ENCODE results near the gene SLC2A4. TPM values are rescaled to one million over a fixed set of nuclear protein-coding genes. Genes with fewer than 3 reads are reported as not detected.
A peak's percentile ranks its signal among the peaks of the same experiment; 100 is the strongest.

The SLC2A4 gene
- total RNA-seq, 1 experiment from 2014 or later, result 0.44 TPM

DNA sequence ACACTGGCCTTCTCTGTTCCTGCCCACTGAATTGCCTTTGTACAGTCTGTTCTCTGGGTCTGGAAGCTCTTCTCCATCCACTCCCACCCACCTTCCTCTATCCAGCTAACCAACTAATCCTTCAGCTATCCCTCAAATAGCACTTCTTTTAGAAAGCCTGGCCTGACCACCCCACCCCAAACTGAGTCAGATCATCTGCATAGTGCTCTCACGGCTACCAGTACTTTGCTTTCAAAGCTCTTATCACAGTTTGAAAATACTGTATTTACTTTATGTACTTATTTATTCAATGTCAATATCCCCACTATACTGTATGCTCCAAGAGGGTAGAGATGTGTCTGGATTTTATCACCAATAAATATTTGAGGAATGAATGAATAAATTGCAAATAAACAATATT, 14.7 kb upstream of the SLC2A4 start:
- DNase-seq (ENCODE audit: low read depth), result no peak

GRCh38 chr17:7279448-7279847, 2.1 kb upstream of the SLC2A4 start:
- DNase-seq (ENCODE audit: low read depth), result no peak

DNA sequence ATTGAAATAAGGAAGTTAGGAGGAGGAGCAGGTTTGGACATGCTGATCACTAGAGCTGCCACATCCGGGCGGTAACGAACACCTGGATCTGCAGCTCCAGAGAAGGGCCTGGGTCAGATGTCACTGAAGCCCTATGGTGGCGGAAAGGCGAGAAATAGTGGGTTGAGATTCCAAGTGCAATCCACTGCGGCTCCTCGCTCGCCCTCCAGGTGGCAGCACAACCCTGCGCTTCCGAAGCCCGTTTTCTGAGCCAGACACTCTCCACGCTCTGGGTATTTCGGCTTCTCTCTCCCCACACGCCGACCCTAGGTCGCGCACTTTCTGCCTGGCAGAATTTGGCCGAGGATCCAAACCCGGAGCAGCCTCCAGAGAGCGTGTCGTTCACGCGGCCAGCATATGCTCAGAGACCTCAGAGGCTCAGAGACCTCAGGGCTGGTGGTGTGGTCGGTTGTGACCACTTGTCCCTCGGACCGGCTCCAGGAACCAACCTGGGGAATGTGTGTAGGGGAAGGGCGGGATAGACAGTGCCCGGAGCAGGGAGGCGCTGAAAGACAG, 922 bp upstream of the SLC2A4 start:
- peak; percentile 76 for DNase-seq (ENCODE audit: low read depth)

DNA sequence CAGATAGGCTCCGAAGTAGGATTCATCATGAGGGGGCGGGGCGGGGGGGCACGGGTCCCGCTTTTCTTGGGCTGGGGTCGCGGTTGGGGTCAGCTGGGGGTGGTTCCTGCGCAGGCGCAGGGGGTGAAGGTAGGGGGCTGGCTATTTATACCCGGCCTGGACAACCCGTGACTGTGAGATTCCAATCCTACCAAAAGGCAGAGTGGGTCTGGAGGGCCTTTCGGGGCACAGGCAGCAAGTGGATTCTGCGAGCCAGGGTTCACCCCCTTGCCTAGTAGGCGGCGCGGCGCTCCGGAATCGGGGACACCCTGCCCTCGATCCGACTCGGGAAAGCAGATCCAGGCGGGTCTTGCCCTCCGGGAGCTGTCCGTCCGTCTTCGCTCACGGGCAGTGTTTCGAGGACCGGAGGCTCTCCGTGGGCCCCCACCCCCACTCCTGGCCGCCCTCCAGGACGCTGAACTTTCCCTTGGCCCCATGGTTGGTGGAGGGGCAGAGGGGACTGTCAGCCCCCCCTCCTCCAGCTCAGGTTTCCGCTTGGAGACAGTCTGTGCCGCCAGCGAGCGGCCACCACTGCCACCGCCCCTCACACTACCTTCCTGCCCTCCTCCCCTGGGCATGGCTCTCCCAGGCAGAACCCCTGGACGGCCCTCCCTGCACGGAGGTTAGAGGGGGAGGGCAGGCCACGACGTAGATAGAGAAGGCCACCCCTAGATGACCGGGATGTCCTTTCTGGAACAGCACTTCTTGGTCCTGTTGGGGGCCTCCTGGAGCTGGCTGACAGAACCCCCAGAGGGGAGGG, 634 bp downstream of the SLC2A4 start:
- DNase-seq (ENCODE audit: low read depth), result no peak

DNA sequence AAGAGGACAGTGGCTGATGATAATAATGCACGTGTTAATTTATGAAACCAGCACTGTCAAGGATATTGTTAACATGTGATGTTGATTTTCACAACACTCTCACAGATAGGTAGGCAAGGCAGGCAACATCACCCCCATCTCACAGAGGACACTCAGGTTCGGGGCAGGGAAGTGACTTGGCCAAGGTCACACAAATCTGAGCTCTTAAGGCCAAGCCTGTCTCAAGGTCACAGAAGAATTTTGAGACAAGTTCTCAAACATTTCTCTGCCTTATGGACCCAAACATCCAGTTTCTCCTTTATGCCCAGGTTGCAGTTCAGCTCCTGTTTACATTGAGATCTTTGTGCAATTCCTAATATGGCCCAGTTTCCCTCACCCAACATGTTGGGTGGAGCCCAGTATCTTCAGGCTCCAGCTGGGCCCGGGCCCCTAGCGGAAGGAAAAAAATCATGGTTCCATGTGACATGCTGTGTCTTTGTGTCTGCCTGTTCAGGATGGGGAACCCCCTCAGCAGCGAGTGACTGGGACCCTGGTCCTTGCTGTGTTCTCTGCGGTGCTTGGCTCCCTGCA, 1.3 kb downstream of the SLC2A4 start:
- no peak for DNase-seq (ENCODE audit: low read depth)

GRCh38 chr17:7283471-7284216, 2.1 kb downstream of the SLC2A4 start:
- no peak for DNase-seq (ENCODE audit: low read depth)

DNA sequence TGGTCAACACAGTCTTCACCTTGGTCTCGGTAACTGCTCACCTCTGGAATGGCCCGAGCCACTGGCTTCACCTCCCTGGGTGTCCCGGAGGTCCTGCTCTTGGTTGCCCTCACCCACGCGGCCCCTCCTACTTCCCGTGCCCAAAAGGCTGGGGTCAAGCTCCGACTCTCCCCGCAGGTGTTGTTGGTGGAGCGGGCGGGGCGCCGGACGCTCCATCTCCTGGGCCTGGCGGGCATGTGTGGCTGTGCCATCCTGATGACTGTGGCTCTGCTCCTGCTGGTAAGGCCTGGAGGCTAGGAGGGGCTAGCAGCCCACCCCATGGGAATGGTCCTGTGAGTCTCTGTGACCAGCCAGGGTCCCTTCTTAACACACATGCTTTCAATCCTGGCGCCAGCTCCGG, 3.4 kb downstream of the SLC2A4 start:
- DNase-seq (ENCODE audit: low read depth), result no peak

DNA sequence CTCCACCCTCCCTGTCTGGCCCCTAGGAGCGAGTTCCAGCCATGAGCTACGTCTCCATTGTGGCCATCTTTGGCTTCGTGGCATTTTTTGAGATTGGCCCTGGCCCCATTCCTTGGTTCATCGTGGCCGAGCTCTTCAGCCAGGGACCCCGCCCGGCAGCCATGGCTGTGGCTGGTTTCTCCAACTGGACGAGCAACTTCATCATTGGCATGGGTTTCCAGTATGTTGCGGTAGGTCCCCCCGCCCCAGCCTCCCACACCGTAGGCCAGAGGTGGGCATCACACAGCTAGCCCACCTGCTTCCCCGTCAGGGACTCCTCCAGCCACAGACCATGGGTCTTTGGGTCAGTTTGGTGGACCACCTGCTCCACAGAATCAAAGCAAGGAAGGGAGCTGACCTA, 4.2 kb downstream of the SLC2A4 start:
- DNase-seq (ENCODE audit: low read depth), result no peak

GRCh38 chr17:7289256-7290032, 7.9 kb downstream of the SLC2A4 start:
- no peak for DNase-seq (ENCODE audit: low read depth)

DNA sequence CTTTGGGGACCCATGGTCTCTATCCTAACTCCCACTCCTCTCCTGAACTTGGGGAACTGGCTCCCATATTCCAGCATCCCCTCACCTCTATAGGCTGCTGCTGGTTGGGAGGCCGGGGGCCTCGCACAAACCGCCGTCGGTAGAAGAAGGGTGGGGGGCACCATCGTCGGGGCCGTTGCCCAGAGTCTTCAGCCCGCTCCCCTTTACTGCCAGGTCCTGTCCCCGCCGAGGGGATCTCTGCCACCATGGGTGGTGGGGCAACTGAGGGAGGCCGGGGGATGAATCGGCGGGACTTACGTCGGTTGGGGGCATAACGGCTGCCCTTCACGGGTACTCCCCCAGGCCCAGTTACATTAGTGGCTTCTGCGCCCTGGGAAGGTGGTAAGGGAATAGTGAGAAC, 8.6 kb downstream of the SLC2A4 start:
- DNase-seq (ENCODE audit: low read depth), result no peak

DNA sequence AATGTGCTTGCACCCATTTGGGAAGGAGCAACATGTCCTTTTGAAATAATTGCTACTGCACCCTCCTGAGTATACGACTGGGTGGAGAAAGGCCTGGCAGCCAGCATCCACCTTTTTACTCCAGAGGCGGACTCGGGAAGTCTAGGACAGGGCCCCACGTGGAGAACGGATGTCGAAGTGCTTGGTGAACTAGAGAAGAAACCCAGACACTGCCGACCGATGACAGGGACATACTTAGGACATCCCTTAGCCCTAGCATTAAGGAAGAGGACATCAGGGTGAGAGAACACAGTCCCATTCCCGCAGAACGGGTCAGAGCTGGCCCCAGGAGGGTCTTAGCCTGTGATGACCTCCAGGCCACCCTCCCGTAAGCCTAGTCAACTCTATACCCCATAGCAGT, 9.2 kb downstream of the SLC2A4 start:
- no peak for DNase-seq (ENCODE audit: low read depth)

DNA sequence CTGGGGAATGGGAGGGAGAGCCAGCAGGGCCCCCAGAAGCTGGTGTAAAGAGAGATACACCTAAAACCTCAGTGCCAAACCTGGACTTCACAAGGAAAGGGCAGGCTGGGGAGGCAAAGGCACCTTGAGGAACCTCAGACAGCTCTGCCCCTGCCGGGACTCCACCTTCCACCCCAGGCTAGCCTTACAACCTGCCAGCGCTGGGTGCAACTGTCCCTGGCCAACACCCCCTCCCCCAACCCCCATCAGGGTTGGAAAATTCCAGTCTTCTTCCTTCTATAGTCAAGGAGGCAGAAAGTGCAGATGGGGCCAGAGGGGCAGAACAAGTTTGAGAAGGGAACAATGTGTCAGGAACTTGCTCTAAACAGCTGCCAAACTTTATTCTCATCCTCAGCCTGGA, 10.7 kb downstream of the SLC2A4 start:
- DNase-seq (ENCODE audit: low read depth), result no peak

DNA sequence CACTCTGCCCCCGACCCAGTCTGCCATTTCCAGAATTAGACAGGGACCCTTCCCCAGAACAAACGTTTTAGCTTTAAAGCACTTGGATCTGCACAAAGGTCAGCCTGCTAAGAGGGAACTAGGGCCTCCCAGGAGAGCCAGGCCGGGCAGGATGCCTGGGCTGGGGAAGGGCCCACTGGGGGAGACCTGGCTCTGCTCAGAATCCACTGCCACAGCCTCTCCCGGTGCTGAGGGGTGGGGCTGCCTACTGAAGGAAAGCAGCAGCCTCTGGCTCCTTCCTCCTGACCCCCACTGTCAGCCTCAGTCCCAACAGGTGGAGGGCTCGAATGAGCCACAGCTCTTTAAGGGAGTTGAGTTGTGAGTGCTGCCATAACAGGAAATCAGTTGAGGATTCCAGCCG, 11.2 kb downstream of the SLC2A4 start:
- DNase-seq (ENCODE audit: low read depth), result no peak

DNA sequence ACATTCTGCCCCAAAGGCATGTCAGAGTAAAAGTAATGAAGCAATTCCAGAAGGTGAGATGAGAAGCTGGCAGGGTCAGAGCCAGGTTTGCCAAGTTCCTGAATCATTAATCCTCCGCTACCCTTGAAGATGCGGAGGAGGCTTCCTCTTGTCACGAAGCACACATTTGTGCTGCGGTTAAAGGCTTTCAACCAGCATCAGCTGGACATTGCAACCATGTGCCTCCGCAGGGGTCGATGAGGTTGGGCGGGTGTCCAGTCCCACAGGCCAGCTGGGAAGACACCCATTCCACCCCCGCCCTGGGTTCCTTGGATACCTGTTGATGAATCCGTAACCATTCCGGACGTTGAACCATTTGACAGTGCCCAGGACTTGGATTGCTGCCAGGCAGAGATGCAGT, 11.6 kb downstream of the SLC2A4 start:
- DNase-seq (ENCODE audit: low read depth), result peak; percentile 76

DNA sequence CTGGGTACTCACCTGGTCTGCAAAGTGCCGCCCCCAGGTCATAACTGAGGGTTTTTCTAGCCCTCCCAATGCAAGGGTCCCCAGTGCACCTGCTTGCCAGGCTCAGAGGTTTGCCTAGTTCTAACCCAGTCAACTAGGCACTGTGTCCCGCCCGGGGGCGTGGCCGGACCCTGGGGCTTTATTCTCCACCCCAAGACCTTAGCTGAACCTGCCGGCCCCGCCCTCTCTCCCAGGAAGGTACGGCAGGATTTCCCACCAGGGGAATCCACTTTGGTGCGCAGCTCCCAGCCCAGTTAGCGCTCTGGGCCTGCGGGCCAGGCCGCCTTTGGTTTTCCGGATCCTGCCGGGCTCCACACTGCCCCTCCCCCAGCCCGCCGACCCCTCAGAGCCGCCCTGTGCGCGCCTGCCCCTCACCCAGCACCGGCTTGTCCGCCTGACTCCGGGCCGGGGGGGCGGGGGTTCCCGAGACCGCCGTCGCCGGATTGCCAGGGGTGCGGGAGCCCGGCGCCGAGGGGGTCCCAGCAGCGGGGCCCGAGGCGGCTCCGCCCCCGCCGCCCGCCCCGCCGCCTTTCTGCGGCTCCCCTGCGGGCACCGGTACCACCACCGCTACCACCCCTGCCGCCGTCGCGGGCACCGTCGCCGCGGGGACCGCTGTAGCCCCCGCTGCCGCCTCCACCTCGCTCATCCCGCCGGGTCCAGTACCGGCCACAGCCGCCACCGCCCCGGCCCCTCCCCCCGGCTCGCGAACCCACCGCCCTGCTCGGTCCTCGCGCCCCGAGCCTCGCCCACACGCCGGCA, 12.5 kb downstream of the SLC2A4 start:
- no peak for DNase-seq (ENCODE audit: low read depth)

DNA sequence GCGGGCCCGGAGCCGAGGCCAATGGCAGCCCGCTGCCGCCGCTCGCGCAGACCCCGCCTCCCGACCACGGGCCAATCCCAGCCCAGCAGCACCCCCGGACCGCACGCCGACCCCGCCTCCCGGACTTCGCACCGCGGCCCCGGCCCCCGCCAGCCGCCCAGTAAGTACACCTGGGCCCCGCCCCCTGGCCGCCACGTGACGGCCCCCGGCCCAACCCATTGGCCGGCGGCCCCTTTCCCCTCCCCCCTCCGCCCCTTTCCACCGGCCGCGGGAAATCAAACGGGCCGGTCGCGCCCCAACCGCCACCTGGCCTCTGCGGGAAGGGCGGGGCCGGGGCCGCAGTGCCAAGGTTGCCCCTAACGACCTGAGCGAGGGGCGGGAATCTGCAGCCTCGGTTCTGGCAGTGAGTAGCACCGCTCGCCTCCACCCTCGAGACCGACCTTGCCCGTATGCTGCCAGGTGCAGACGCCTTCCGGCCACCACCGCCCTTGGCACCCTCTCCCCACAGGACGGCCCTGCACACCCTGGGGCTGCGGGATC, 13.2 kb downstream of the SLC2A4 start, which contains the start of gene YBX2:
YBX2 (minus strand) TSS at position 26 of the 540 bp plus-strand sequence. CDS start 139 bp downstream, outside the sequence.
- DNase-seq (ENCODE audit: low read depth), result peak; percentile 66

DNA sequence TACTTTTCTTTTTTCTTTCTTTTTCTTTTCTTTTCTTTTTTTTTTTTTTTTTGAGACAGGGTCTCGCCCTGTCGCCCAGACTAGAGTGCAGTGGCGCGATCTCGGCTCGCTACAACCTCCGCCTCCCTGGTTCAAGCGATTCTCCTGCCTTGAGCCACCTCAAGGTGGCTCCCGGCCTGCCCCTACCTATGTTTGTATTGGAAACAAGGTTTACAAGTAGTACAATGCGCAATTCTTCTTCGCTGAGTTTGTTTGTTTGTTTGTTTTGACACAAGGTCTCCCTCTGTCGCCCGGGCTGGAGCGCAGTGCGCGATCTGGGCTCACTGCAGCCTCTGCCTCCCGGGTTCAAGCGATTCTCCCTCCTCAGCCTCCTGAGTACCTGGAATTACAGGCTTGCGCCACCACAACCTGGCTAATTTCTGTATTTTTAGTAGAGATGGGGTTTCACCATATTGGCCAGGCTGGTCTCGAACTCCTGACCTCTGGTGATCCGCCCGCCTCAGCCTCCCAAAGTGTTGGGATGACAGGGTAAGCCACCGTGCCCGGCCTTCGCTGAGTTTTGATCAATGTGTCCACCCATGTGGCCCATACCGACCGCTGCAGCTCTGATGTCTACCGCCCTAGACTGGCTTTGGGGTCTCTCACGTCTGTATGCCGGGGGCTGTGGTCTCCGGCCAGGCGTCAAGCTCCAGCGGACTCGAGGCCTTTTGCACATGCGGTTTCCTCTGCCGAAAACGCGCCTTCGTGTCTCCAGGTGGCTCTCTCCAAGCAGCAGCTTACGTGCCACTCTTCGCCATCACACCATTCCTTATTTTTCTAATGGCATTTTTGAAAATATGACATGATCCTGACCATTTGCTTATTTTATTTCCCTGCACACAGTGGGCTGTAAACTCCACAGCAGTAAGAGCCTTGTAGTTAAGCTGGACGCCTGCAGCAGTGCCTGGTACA, 14.0 kb downstream of the SLC2A4 start:
- no peak for DNase-seq (ENCODE audit: low read depth)

GRCh38 chr17:7296189-7296861, 14.8 kb downstream of the SLC2A4 start:
- peak; percentile 73 for DNase-seq (ENCODE audit: low read depth)

- DNase-seq (ENCODE audit: low read depth), result no peak
Observed at GRCh38 chr17:7304179-7304578, 22.7 kb downstream of the SLC2A4 start.
